HL-60 (cell line): ENCODE results near the gene TMEM140.

Experiments
- POLR2AphosphoS5 ChIP-seq: IDR thresholded peaks from 2 replicates; pipeline ENCODE4 v1.6.1; 2012; ENCODE audit warnings: low read depth
- SPI1 ChIP-seq: IDR thresholded peaks from 2 replicates; pipeline ENCODE4 v1.6.1; 2012; ENCODE audit warnings: low read depth, mild to moderate bottlenecking, borderline replicate concordance
- TF ChIP-seq, protein P1 (sequence below): IDR thresholded peaks from one replicate; pipeline ENCODE4 v1.5.1; 2011; ENCODE audit warnings: low read length, control low read depth, inconsistent platforms; ENCODE audit not compliant: insufficient read depth

DNA sequence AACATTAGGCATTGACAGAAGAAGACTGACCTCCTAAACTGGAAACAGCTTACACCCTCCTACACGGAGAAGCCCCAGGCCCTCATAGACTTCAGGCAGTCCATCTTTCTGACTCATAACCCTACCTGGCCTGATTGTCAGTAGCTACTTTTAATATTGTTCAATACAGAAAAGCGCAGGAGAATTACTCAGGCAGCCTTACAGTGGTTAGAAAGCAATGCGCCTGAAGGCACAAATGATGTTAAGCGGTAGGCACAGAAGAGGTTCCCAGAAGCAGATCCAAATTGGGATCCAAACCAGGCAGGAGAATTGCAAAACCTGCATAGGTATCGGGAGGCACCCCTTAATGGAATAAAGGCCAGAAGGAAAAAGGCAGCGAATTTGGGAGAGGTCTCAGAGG is 28.1 kb downstream of the TMEM140 start:
- TF ChIP-seq, protein P1, sequence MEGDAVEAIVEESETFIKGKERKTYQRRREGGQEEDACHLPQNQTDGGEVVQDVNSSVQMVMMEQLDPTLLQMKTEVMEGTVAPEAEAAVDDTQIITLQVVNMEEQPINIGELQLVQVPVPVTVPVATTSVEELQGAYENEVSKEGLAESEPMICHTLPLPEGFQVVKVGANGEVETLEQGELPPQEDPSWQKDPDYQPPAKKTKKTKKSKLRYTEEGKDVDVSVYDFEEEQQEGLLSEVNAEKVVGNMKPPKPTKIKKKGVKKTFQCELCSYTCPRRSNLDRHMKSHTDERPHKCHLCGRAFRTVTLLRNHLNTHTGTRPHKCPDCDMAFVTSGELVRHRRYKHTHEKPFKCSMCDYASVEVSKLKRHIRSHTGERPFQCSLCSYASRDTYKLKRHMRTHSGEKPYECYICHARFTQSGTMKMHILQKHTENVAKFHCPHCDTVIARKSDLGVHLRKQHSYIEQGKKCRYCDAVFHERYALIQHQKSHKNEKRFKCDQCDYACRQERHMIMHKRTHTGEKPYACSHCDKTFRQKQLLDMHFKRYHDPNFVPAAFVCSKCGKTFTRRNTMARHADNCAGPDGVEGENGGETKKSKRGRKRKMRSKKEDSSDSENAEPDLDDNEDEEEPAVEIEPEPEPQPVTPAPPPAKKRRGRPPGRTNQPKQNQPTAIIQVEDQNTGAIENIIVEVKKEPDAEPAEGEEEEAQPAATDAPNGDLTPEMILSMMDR, result no peak
- no peak for TF ChIP-seq POLR2AphosphoS5
- no peak for TF ChIP-seq SPI1
